H1 (cell line): Measurements from ENCODE around the gene STIM2. TPM values are rescaled to one million over a fixed set of nuclear protein-coding genes. Genes with fewer than 3 reads are reported as not detected.

Source experiments
- CTCF ChIA-PET: fragments of 300-600 bp; sonication (Branson Sonifier 250); formaldehyde crosslinking; loops from one replicate; lab custom pipeline; 2021; ENCODE audit not compliant: partially characterized antibody; lab: Charles Lee
- POLR2A ChIA-PET: fragments of 300-600 bp; sonication (Branson Sonifier 250); formaldehyde crosslinking; loops from one replicate; lab custom pipeline; 2021; ENCODE audit warnings: inconsistent platforms; ENCODE audit not compliant: partially characterized antibody; lab: Charles Lee
- DNase-seq, 2 experiments: peaks; one replicate each; pipeline versions ENCODE4 v3.0.0 to v3.0.0-alpha.2; 2010 to 2022; ENCODE audit warnings: low spot score in 2 of 2, low read depth in 1 of 2, mixed read lengths in 1 of 2
- FAIRE-seq: peaks from 2 replicates; lab custom pipeline; 2011; peaks lifted over from hg19 to GRCh38; lab: Jason Lieb, UNC
- H2AFZ ChIP-seq: 2 replicates; pipeline ENCODE4 v1.8.1; 2012; ENCODE audit warnings: low read length, inconsistent platforms
- H2AK5ac ChIP-seq: 2 replicates; pipeline ENCODE4 v1.6.1; 2013; ENCODE audit warnings: low read depth, low read length
- H2BK120ac ChIP-seq: replicated peaks from 2 replicates; pipeline ENCODE3; 2013; ENCODE audit warnings: low read depth, low read length, inconsistent platforms
- H2BK12ac ChIP-seq: 2 replicates; pipeline ENCODE4 v1.6.1; 2013; ENCODE audit warnings: low read depth, low read length
- H2BK15ac ChIP-seq: 2 replicates; pipeline ENCODE4 v1.6.1; 2013; ENCODE audit warnings: low read length
- H2BK20ac ChIP-seq: 2 replicates; pipeline ENCODE4 v1.6.1; 2013; ENCODE audit warnings: low read length
- H2BK5ac ChIP-seq: 2 replicates; pipeline ENCODE4 v1.6.1; 2013; ENCODE audit warnings: low read depth, low read length
- H3K14ac ChIP-seq: 2 replicates; pipeline ENCODE4 v1.6.1; 2013; ENCODE audit warnings: inconsistent platforms; ENCODE audit not compliant: insufficient read length
- H3K18ac ChIP-seq: 2 replicates; pipeline ENCODE4 v1.6.1; 2013; ENCODE audit warnings: low read length; ENCODE audit errors: extremely low read depth
- H3K23ac ChIP-seq: 2 replicates; pipeline ENCODE4 v1.6.1; 2013; ENCODE audit warnings: inconsistent platforms; ENCODE audit not compliant: insufficient read length
- H3K23me2 ChIP-seq: 2 replicates; pipeline ENCODE4 v1.6.1; 2013; ENCODE audit warnings: low read depth, low read length
- H3K27ac ChIP-seq: 2 replicates; pipeline ENCODE4 v1.6.1; 2011; ENCODE audit warnings: low read depth, low read length, inconsistent platforms
- H3K27me3 ChIP-seq, 4 experiments: replicated peaks in 1 of 4; 1 replicate in 1 of 4; 2 replicates in 3 of 4; pipeline versions ENCODE4 v1.6.1 to v1.8.1; 2011 to 2013; ENCODE audit warnings: low read length in 3 of 4, mild to moderate bottlenecking in 3 of 4, inconsistent platforms in 2 of 4, mixed read lengths in 2 of 4, moderate library complexity in 1 of 4; ENCODE audit not compliant: control insufficient read depth in 3 of 4, insufficient read depth in 3 of 4; ENCODE audit errors: extremely low read depth in 1 of 4
- H3K36me3 ChIP-seq, 4 experiments: 2 replicates each; pipeline versions ENCODE4 v1.6.1 to v1.8.1; 2011 to 2013; ENCODE audit warnings: mild to moderate bottlenecking in 4 of 4, low read length in 3 of 4, moderate library complexity in 2 of 4, control low read depth in 1 of 4, inconsistent platforms in 1 of 4; ENCODE audit not compliant: insufficient read depth in 4 of 4, control insufficient read depth in 2 of 4
- H3K4ac ChIP-seq: replicated peaks from 2 replicates; pipeline ENCODE3; 2013; ENCODE audit warnings: low read length, low read depth, mixed read lengths, inconsistent platforms; ENCODE audit not compliant: insufficient read length
- H3K4me1 ChIP-seq, 4 experiments: replicated peaks in 1 of 4; 1 replicate in 1 of 4; 2 replicates in 3 of 4; pipeline versions ENCODE4 v1.6.1 to v1.8.1; 2011 to 2013; ENCODE audit warnings: low read length in 3 of 4, inconsistent platforms in 2 of 4, mixed read lengths in 1 of 4; ENCODE audit not compliant: insufficient read depth in 4 of 4, control insufficient read depth in 3 of 4
- H3K4me2 ChIP-seq, 2 experiments: 2 replicates each; pipeline versions ENCODE4 v1.6.1 to v1.8.1; 2011 to 2013; ENCODE audit warnings: low read depth in 2 of 2, low read length in 2 of 2, control low read depth in 1 of 2, inconsistent platforms in 1 of 2, mild to moderate bottlenecking in 1 of 2; ENCODE audit not compliant: insufficient read depth in 1 of 2
- H3K4me3 ChIP-seq, 4 experiments: fragments of 200-600, 300-600 bp in 1 of 4; sonication (generic), shearing (Covaris generic), sonication (Bioruptor Twin) in 1 of 4; 2 replicates each; pipeline versions ENCODE4 v1.5.1 to v1.8.1; 2011 to 2016; ENCODE audit warnings: low read length in 4 of 4, low read depth in 3 of 4, control low read depth in 2 of 4, inconsistent platforms in 2 of 4, mild to moderate bottlenecking in 2 of 4, mixed read lengths in 1 of 4, moderate library complexity in 1 of 4; ENCODE audit not compliant: insufficient read depth in 2 of 4; ENCODE audit errors: extremely low read depth in 1 of 4
- H3K56ac ChIP-seq: replicated peaks from 2 replicates; pipeline ENCODE3; 2013; ENCODE audit warnings: low read depth, mild to moderate bottlenecking, mixed read lengths, low read length, inconsistent platforms; ENCODE audit not compliant: insufficient read length
- H3K79me1 ChIP-seq: 2 replicates; pipeline ENCODE4 v1.6.1; 2013; ENCODE audit warnings: low read depth, low read length, control low read depth
- H3K79me2 ChIP-seq, 2 experiments: 2 replicates each; pipeline versions ENCODE4 v1.6.1 to v1.8.1; 2012 to 2013; ENCODE audit warnings: low read length in 2 of 2, mild to moderate bottlenecking in 2 of 2, inconsistent platforms in 1 of 2; ENCODE audit not compliant: insufficient read depth in 2 of 2, control insufficient read depth in 1 of 2
- H3K9ac ChIP-seq, 4 experiments: replicated peaks in 1 of 4; 1 replicate in 1 of 4; 2 replicates in 3 of 4; pipeline versions ENCODE4 v1.6.1 to v1.8.1; 2011 to 2013; ENCODE audit warnings: low read depth in 3 of 4, low read length in 3 of 4, control low read depth in 2 of 4, mild to moderate bottlenecking in 2 of 4, moderate library complexity in 2 of 4, inconsistent platforms in 1 of 4; ENCODE audit errors: extremely low read depth in 1 of 4
- H3K9me3 ChIP-seq, 2 experiments: 2 replicates each; pipeline versions ENCODE4 v1.6.1 to v1.8.1; 2012 to 2013; ENCODE audit warnings: mild to moderate bottlenecking in 2 of 2, moderate library complexity in 2 of 2, control low read depth in 1 of 2, inconsistent platforms in 1 of 2, low read depth in 1 of 2, low read length in 1 of 2, mixed read lengths in 1 of 2; ENCODE audit not compliant: insufficient read depth in 2 of 2
- H4K20me1 ChIP-seq, 2 experiments: replicated peaks in 1 of 2; 2 replicates each; pipeline versions ENCODE3 to v1.8.1; 2011 to 2013; ENCODE audit warnings: inconsistent platforms in 2 of 2, low read length in 2 of 2, mild to moderate bottlenecking in 1 of 2; ENCODE audit not compliant: insufficient read depth in 2 of 2, control insufficient read depth in 1 of 2
- H4K5ac ChIP-seq: 2 replicates; pipeline ENCODE4 v1.6.1; 2013; ENCODE audit warnings: low read length, low read depth, mixed read lengths, inconsistent platforms; ENCODE audit not compliant: insufficient read length
- H4K8ac ChIP-seq: 2 replicates; pipeline ENCODE4 v1.8.0; 2013; ENCODE audit warnings: mild to moderate bottlenecking, moderate library complexity, low read length, inconsistent platforms; ENCODE audit not compliant: insufficient read depth; ENCODE audit errors: extremely low read depth
- H4K91ac ChIP-seq: replicated peaks from 2 replicates; pipeline ENCODE3; 2013; ENCODE audit warnings: low read length, mixed read lengths, inconsistent platforms; ENCODE audit not compliant: insufficient read length
- MAFK ChIP-seq: IDR thresholded peaks from 2 replicates; pipeline ENCODE4 v1.6.1; 2012; ENCODE audit warnings: low read depth, mild to moderate bottlenecking, improper control_type of control experiment, low read length
- SIN3A ChIP-seq, 2 experiments: IDR thresholded peaks in 1 of 2; conservative IDR thresholded peaks in 1 of 2; 2 replicates each; pipeline ENCODE4 v1.6.1; 2011 to 2012; ENCODE audit warnings: low read length in 2 of 2, improper control_type of control experiment in 1 of 2, low read depth in 1 of 2, mild to moderate bottlenecking in 1 of 2
- WGBS, 2 experiments: shearing (Covaris generic) in 1 of 2; methylation state at CpG; one replicate each; pipeline versions ENCODE4 v1.1.6 to v1.1.7; 2013 to 2015; ENCODE audit warnings: low lambda C conversion rate in 2 of 2, mixed read lengths in 2 of 2, inconsistent platforms in 1 of 2, low coverage in 1 of 2, missing lambda C conversion rate in 1 of 2; ENCODE audit not compliant: insufficient replicate concordance in 2 of 2, insufficient coverage in 1 of 2, insufficient read length in 1 of 2; ENCODE audit errors: extremely low coverage in 1 of 2, missing lambda C conversion rate in 1 of 2; 5-methylcytosine and 5-hydroxymethylcytosine counted together
- polyA plus RNA-seq, 7 experiments: library from polyadenylated mRNA; depleted of rRNA in 3 of 7; stranded (reverse) in 5 of 7; unstranded in 2 of 7; fragments of >200 nt in 5 of 7; fragments of 200-250 nt in 2 of 7; gene quantifications; 1 replicate in 5 of 7; 2 replicates in 1 of 7; 4 replicates in 1 of 7; pipeline versions ENCODE4 v1.2.1 to v1.2.3, GENCODE V29; 2011 to 2013; ENCODE audit warnings: missing spikeins in 2 of 7, mixed read lengths in 2 of 7
- total RNA-seq: library from RNA; stranded (reverse); fragmentation: NEBNext Ultra II Directional; extraction: Animal tissue kit (Norgen Biotek cat#: 25700); gene quantifications from 2 replicates; pipeline ENCODE4 v1.2.1, GENCODE V29; 2021

STIM2 gene
- total and polyA plus RNA-seq, 2 of the 8 experiments (the other 6 are each of a cell fraction or from before 2014, with no cell fraction given) = 22.9 to 23.0 TPM

DNA sequence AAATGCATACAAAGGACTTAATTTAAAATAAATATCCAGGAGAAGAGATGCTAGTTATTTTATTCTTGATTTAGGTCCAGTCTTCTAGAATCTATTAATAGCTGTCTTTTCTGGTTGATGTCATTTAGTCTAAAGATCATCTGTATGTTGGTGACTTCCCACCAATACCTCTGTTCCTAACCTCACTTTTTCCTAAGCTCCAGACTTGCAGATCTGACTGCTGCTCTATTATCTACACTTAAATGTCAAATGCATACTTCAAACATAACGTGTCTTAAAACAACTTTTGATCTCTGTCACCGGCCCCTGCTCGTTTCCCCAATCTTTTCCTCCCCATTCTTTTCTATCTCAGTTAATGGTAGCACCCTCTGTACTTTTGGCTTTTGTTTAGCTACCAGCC, 133.3 kb downstream of the STIM2 start:
- no peak overlapping the region for H3K56ac ChIP-seq
- no peak overlapping the region for H3K23ac ChIP-seq
- no peaks in the 10 kb centered on the region for H4K20me1 ChIP-seq
- no peaks in the 10 kb centered on the region for H3K23me2 ChIP-seq
- H2AK5ac ChIP-seq = no peak overlapping the region
- no peak overlapping the region for H4K91ac ChIP-seq
- no peak overlapping the region for H3K4me2 ChIP-seq
- H2BK5ac ChIP-seq = no peak overlapping the region
- no peaks in the 10 kb centered on the region for H3K27me3 ChIP-seq
- no peak overlapping the region for H2BK15ac ChIP-seq
- no peak overlapping the region for H3K14ac ChIP-seq
- H3K4me3 ChIP-seq = no peak overlapping the region
- H3K36me3 ChIP-seq = no peaks in the 10 kb centered on the region
- H3K9me3 ChIP-seq = no peaks in the 10 kb centered on the region
- no peak overlapping the region for H4K5ac ChIP-seq
- H3K79me2 ChIP-seq = no peaks in the 10 kb centered on the region
- no peak overlapping the region for H2BK12ac ChIP-seq
- H3K4me1 ChIP-seq = peaks cover 0 to 4% (median 0%) of the 10 kb centered on the region in 4 experiments; a peak in 3 of 7 replicates
- no peak overlapping the region for H2AFZ ChIP-seq
- H3K9ac ChIP-seq = no peak overlapping the region
- DNase-seq (no peak), FAIRE-seq (no peak)
- H3K4ac ChIP-seq = no peak overlapping the region
- H2BK120ac ChIP-seq = no peak overlapping the region
- CTCF ChIA-PET = interaction anchor here (0.7 to 2.4 kb wide), 4 partner anchors 8 to 17 kb away, joined by 3 to 14 read pairs (median 6); no protein-coding TSS in a partner anchor
- no peak overlapping the region for H3K27ac ChIP-seq
- POLR2A ChIA-PET = no interaction called here
- H4K8ac ChIP-seq = no peak overlapping the region
- no peaks in the 10 kb centered on the region for H3K79me1 ChIP-seq
- H2BK20ac ChIP-seq = no peak overlapping the region
- WGBS, 2 experiments = 96% methylated on average over 3 of the region's 3 CpGs; no CpG with 5 or more reads in 1 of the 2 experiments
- H3K18ac ChIP-seq = no peak overlapping the region
- no peak for TF ChIP-seq SIN3A (conservative IDR thresholded peaks at IDR 0.05 in 1 of 2, IDR thresholded peaks at IDR 0.05 in 1 of 2; ENCODE audit: low read depth in 1 of 2, low read length in 2 of 2)
- TF ChIP-seq MAFK = no peak
